Tibial nerve (tissue), 3 donors: ENCODE data around the gene AUTS2.

Experiments
- CTCF ChIP-seq, 5 experiments: fragments of 200-600 bp in 3 of 5; fragments of 450-650 bp in 2 of 5; sonication (generic) in 3 of 5; IDR thresholded peaks; one replicate each; pipeline ENCODE4 v1.5.1; 2016 to 2019; ENCODE audit warnings: antibody characterized with exemption in 5 of 5, mild to moderate bottlenecking in 3 of 5, moderate library complexity in 2 of 5
- POLR2A ChIP-seq, 2 donors: fragments of 450-650 bp; IDR thresholded peaks; one replicate each; pipeline ENCODE4 v1.6.1; 2017; ENCODE audit warnings: antibody characterized with exemption in 2 of 2, mild to moderate bottlenecking in 2 of 2, moderate library complexity in 2 of 2

GRCh38 chr7:69757981-69758430 lies 159.7 kb downstream of the AUTS2 start:
- TF ChIP-seq CTCF (IDR thresholded peaks at IDR 0.05) = no peak
- no peak for TF ChIP-seq POLR2A (IDR thresholded peaks at IDR 0.05)
